ENCODE results near the gene RBBP8NL. TPM values are rescaled to one million over a fixed set of nuclear protein-coding genes. Genes with fewer than 3 reads are reported as not detected.

The RBBP8NL gene
- total RNA-seq, 1 experiment from 2014 or later: 1.5 TPM

GRCh38 chr20:62469352-62469751 lies 42.0 kb upstream of the RBBP8NL start:
- DNase-seq (ENCODE audit: low spot score) (no peak), ATAC-seq (no peak)
- peaks cover 22% of the 10 kb centered on the region for H3K27me3 Mint-ChIP-seq (ENCODE audit: low read depth)
- no peaks in the 10 kb centered on the region for H3K9me3 Mint-ChIP-seq
- ChIA-PET POLR2A (no interaction called here), CTCF (interaction anchor here (2.7 kb wide), 1 partner anchor 8 kb away, joined by 8 read pairs; no protein-coding TSS in a partner anchor)
- no peak overlapping the region for H3K4me3 Mint-ChIP-seq
- no peak for TF ChIP-seq NFYB (CRISPR knock-in tag; conservative IDR thresholded peaks at IDR 0.05; ENCODE audit: low read depth)
- TF ChIP-seq FOXJ3 (CRISPR knock-in tag; IDR thresholded peaks at IDR 0.05; ENCODE audit: borderline replicate concordance): no peak
- TF ChIP-seq, protein P1, sequence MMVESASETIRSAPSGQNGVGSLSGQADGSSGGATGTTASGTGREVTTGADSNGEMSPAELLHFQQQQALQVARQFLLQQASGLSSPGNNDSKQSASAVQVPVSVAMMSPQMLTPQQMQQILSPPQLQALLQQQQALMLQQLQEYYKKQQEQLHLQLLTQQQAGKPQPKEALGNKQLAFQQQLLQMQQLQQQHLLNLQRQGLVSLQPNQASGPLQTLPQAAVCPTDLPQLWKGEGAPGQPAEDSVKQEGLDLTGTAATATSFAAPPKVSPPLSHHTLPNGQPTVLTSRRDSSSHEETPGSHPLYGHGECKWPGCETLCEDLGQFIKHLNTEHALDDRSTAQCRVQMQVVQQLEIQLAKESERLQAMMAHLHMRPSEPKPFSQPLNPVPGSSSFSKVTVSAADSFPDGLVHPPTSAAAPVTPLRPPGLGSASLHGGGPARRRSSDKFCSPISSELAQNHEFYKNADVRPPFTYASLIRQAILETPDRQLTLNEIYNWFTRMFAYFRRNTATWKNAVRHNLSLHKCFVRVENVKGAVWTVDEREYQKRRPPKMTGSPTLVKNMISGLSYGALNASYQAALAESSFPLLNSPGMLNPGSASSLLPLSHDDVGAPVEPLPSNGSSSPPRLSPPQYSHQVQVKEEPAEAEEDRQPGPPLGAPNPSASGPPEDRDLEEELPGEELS (CRISPR knock-in tag; IDR thresholded peaks at IDR 0.05): no peak
- no peak for TF ChIP-seq FOXP1 (CRISPR knock-in tag; IDR thresholded peaks at IDR 0.05; ENCODE audit: borderline replicate concordance)
- TF ChIP-seq ETV6 (CRISPR knock-in tag; IDR thresholded peaks at IDR 0.05): no peak
- no peak for TF ChIP-seq JUN (CRISPR knock-in tag; IDR thresholded peaks at IDR 0.05)
- TF ChIP-seq, protein P2, sequence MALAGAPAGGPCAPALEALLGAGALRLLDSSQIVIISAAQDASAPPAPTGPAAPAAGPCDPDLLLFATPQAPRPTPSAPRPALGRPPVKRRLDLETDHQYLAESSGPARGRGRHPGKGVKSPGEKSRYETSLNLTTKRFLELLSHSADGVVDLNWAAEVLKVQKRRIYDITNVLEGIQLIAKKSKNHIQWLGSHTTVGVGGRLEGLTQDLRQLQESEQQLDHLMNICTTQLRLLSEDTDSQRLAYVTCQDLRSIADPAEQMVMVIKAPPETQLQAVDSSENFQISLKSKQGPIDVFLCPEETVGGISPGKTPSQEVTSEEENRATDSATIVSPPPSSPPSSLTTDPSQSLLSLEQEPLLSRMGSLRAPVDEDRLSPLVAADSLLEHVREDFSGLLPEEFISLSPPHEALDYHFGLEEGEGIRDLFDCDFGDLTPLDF (CRISPR knock-in tag; IDR thresholded peaks at IDR 0.05): no peak
- TF ChIP-seq SOX15 (CRISPR knock-in tag; IDR thresholded peaks at IDR 0.05): no peak
- no peak for TF ChIP-seq SMAD3 (CRISPR knock-in tag; IDR thresholded peaks at IDR 0.05; ENCODE audit: borderline replicate concordance)
- TF ChIP-seq IRF1 (CRISPR knock-in tag; IDR thresholded peaks at IDR 0.05): no peak
- TF ChIP-seq NFATC4 (CRISPR knock-in tag; IDR thresholded peaks at IDR 0.05): no peak
- no peak for TF ChIP-seq NFE2L1 (CRISPR knock-in tag; IDR thresholded peaks at IDR 0.05)
- no peak for TF ChIP-seq ATF6 (CRISPR knock-in tag; IDR thresholded peaks at IDR 0.05)
- TF ChIP-seq RORB (CRISPR knock-in tag; IDR thresholded peaks at IDR 0.05): no peak
- peaks cover 3% of the 10 kb centered on the region; the same call in 1 of the 2 replicates for H3K4me1 Mint-ChIP-seq
- no peaks in the 10 kb centered on the region for H3K36me3 Mint-ChIP-seq
- H3K27ac Mint-ChIP-seq: no peak overlapping the region

GRCh38 chr20:62466806-62467537 lies 39.6 kb upstream of the RBBP8NL start:
- ATAC-seq (no peak), DNase-seq (ENCODE audit: low spot score) (no peak)
- Mint-ChIP-seq H3K4me3 (no peak overlapping the region), H3K27me3 (ENCODE audit: low read depth) (peaks cover 2% of the 10 kb centered on the region), H3K9me3 (no peaks in the 10 kb centered on the region), H3K4me1 (no peaks in the 10 kb centered on the region), H3K36me3 (no peaks in the 10 kb centered on the region), H3K27ac (no peak overlapping the region)
- CTCF ChIA-PET: interaction anchor here (0.8 to 2.7 kb wide), 11 partner anchors 10 to 349 kb away, joined by 3 to 8 read pairs (median 4); partner anchors contain the start of gene RBBP8NL
- POLR2A ChIA-PET: no interaction called here
- no peak for TF ChIP-seq TP53 (CRISPR knock-in tag; IDR thresholded peaks at IDR 0.05)
- TF ChIP-seq, protein P3, sequence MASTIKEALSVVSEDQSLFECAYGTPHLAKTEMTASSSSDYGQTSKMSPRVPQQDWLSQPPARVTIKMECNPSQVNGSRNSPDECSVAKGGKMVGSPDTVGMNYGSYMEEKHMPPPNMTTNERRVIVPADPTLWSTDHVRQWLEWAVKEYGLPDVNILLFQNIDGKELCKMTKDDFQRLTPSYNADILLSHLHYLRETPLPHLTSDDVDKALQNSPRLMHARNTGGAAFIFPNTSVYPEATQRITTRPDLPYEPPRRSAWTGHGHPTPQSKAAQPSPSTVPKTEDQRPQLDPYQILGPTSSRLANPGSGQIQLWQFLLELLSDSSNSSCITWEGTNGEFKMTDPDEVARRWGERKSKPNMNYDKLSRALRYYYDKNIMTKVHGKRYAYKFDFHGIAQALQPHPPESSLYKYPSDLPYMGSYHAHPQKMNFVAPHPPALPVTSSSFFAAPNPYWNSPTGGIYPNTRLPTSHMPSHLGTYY (CRISPR knock-in tag; IDR thresholded peaks at IDR 0.05): no peak
- TF ChIP-seq E2F4 (CRISPR knock-in tag; IDR thresholded peaks at IDR 0.05; ENCODE audit: borderline replicate concordance, low read depth): no peak
- TF ChIP-seq TCF7 (CRISPR knock-in tag; IDR thresholded peaks at IDR 0.05; ENCODE audit: low read depth): no peak
- TF ChIP-seq, protein P2 (CRISPR knock-in tag; IDR thresholded peaks at IDR 0.05): no peak
- no peak for TF ChIP-seq CREB1 (CRISPR knock-in tag; IDR thresholded peaks at IDR 0.05)
- TF ChIP-seq ZNF232 (CRISPR knock-in tag; IDR thresholded peaks at IDR 0.05): no peak
- TF ChIP-seq ZNF281 (CRISPR knock-in tag; IDR thresholded peaks at IDR 0.05): no peak
- no peak for TF ChIP-seq ZNF263 (CRISPR knock-in tag; IDR thresholded peaks at IDR 0.05; ENCODE audit: low read depth)

Data from WTC11 (cell line).